Ovary (tissue), 9 donors: Measurements from ENCODE around the gene IFI30. TPM values are rescaled to one million over a fixed set of nuclear protein-coding genes. Genes with fewer than 3 reads are reported as not detected.
A peak's percentile ranks its signal among the peaks of the same experiment; 100 is the strongest.

Source experiments
- DNase-seq, 5 donors: peaks; one replicate each; pipeline ENCODE4 v3.0.0-alpha.2; 2019 to 2020
- H3K27ac ChIP-seq, 2 donors: fragments of 200-600 bp; one replicate each; pipeline versions ENCODE4 v1.5.1 to v1.8.0; 2019 to 2022
- H3K27me3 ChIP-seq: fragments of 200-600 bp; one replicate; pipeline ENCODE4 v1.8.0; 2022
- H3K36me3 ChIP-seq: fragments of 200-600 bp; sonication (generic); one replicate; pipeline ENCODE4 v1.5.1; 2019
- H3K4me1 ChIP-seq: one replicate; pipeline ENCODE4 v1.8.1; 2013; ENCODE audit warnings: mild to moderate bottlenecking, moderate library complexity; ENCODE audit not compliant: insufficient read depth
- H3K4me3 ChIP-seq: fragments of 200-600 bp; sonication (generic); one replicate; pipeline ENCODE4 v1.5.1; 2017
- H3K9me3 ChIP-seq, 2 donors: fragments of 200-600 bp in 1 of 2; sonication (generic) in 1 of 2; one replicate each; pipeline versions ENCODE4 v1.5.1 to v1.8.1; 2013 to 2019; ENCODE audit warnings: mild to moderate bottlenecking in 1 of 2, moderate library complexity in 1 of 2
- EP300 ChIP-seq: sonication (generic); formaldehyde crosslinking; IDR thresholded peaks from one replicate; pipeline ENCODE4 v1.6.1; 2017; ENCODE audit warnings: antibody characterized with exemption
- POLR2A ChIP-seq: fragments of 450-650 bp; IDR thresholded peaks from one replicate; pipeline ENCODE4 v1.6.1; 2017; ENCODE audit warnings: antibody characterized with exemption, mild to moderate bottlenecking, moderate library complexity
- WGBS, 3 donors: extraction: QIAGEN DNeasy Blood & Tissue Kit in 1 of 3; methylation state at CpG; one replicate each; pipeline versions ENCODE4 v1.1.5 to v1.1.7; 2013 to 2017; 5-methylcytosine and 5-hydroxymethylcytosine counted together
- intact Hi-C, 4 donors: fragments of 100-400 bp; cut with DNase I; formaldehyde crosslinking; loops; one replicate each; pipeline versions ENCODE4 v1.11.0 to v1.15.1; 2022 to 2023
- polyA plus RNA-seq, 2 donors: library from polyadenylated mRNA; stranded (reverse); fragments of 200-250 nt in 1 of 2; fragments of 350-450 nt in 1 of 2; fragmentation: Illumina TruSeq in 1 of 2; extraction: RNeasy Lipid Tissue Mini Kit (QIAGEN cat#74804) in 1 of 2; gene quantifications; one replicate each; pipeline ENCODE4 v1.2.3, GENCODE V29; 2013 to 2014
- total RNA-seq, 7 donors: library from RNA; depleted of rRNA in 2 of 7; stranded (reverse); fragments of >200 nt in 2 of 7; fragmentation: NEBNext Ultra II Directional in 3 of 7; extraction: Animal tissue kit (Norgen Biotek cat#: 25700) in 3 of 7; gene quantifications; one replicate each; pipeline versions ENCODE4 v1.1.0 to v1.2.4, GENCODE V29; 2016 to 2023
- TF ChIP-seq, protein P1 (sequence below), 3 donors: fragments of 450-650 bp in 2 of 3; fragments of 200-600 bp in 1 of 3; IDR thresholded peaks; one replicate each; pipeline versions ENCODE4 v1.5.1 to v1.8.0; 2016 to 2022; ENCODE audit warnings: antibody characterized with exemption in 3 of 3, mild to moderate bottlenecking in 1 of 3
- donor health status: DM: no; HTN: no; CAD: no; lungs with moderate emphysema.
- donor health status: DM: no; HTN: no; CAD: no.
- donor health status: Bipolar disorder and iron deficiency.
- donor health status: DM: yes; HTN: yes; CAD: no.
- donor health status: DM: no; HTN: no; CAD: no.
- donor health status: DM: yes; HTN: yes; CAD: no.

The IFI30 gene
- total and polyA plus RNA-seq, 9 donors, result 10.1 to 70.9 (median 21.8) TPM

DNA sequence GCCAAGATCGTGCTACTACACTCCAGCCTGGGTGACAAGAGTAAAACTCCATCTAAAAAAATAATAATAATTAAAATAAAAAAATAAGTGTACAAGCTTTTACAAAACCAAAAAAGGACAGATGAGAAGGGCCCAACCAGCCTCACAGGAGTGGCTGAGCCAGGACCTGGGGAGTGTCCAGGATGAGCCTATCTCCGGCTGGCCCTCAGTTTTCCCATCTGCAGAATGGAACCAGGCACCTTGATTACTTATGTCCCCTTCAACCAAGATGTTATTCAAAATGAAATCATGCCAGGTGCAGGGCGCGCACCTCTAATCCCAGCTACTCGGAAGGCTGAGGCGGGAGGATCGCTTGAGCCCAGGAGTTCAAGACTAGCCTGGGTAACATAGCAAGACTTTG, 9.5 kb upstream of the IFI30 start:
- Histone ChIP-seq H3K4me3 (no peak overlapping the region), H3K27me3 (no peaks in the 10 kb centered on the region), H3K36me3 (no peaks in the 10 kb centered on the region), H3K9me3 (no peaks in the 10 kb centered on the region), H3K27ac (no peak overlapping the region), H3K4me1 (peaks cover 9% of the 10 kb centered on the region)
- DNase-seq, result no peak
- intact Hi-C loops, result loop anchor here in 2 of 4 donors (5.0 to 10.0 kb wide), 2 partner anchors 47 to 49 kb away; no protein-coding TSS in a partner anchor
- 95 to 97% (median 97%) methylated on average over 7 of the region's 7 CpGs for WGBS, 3 donors
- TF ChIP-seq POLR2A (no peak), EP300 (no peak)
- TF ChIP-seq, protein P1, sequence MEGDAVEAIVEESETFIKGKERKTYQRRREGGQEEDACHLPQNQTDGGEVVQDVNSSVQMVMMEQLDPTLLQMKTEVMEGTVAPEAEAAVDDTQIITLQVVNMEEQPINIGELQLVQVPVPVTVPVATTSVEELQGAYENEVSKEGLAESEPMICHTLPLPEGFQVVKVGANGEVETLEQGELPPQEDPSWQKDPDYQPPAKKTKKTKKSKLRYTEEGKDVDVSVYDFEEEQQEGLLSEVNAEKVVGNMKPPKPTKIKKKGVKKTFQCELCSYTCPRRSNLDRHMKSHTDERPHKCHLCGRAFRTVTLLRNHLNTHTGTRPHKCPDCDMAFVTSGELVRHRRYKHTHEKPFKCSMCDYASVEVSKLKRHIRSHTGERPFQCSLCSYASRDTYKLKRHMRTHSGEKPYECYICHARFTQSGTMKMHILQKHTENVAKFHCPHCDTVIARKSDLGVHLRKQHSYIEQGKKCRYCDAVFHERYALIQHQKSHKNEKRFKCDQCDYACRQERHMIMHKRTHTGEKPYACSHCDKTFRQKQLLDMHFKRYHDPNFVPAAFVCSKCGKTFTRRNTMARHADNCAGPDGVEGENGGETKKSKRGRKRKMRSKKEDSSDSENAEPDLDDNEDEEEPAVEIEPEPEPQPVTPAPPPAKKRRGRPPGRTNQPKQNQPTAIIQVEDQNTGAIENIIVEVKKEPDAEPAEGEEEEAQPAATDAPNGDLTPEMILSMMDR (IDR thresholded peaks at IDR 0.05), result no peak

DNA sequence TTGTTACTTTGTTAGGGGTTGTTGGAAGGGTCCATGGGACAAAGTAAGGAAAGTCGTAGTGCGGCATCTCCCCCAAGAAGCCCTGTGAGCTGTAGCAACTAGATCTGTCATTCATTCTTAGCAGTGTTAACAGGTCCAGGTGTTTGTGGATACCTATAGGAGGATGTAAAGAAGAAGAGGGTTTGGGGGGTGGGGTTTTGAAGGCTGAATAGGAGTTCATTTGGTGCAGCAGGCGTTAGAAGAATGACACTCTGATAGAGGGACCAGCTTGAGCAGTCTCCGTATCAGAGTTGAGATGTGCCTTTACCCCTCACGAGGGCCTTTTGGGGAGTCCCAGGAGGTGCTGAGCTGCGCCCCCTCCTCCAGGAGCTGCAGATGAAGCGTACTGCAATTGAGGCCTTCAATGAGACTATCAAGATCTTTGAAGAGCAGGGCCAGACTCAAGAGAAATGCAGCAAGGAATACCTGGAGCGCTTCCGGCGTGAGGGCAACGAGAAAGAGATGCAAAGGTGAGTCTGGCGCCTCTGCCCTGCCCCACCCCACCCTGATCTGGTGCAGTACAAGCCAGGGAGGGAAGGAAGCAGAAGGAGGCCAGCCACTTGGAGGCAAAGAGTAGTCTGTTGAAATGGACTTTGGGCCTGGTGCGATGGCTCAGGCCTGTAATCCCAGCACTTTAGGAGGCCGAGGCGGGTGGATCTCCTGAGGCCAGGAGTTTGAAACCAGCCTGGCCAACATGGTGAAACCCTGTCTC, 7.6 kb upstream of the IFI30 start:
- Histone ChIP-seq H3K4me1 (peaks cover 11% of the 10 kb centered on the region), H3K9me3 (no peaks in the 10 kb centered on the region), H3K36me3 (no peaks in the 10 kb centered on the region), H3K27me3 (no peaks in the 10 kb centered on the region), H3K27ac (no peak overlapping the region), H3K4me3 (no peak overlapping the region)
- 94 to 96% (median 95%) methylated on average over 15 of the region's 15 CpGs for WGBS, 3 donors
- TF ChIP-seq POLR2A, result no peak
- TF ChIP-seq EP300, result no peak
- TF ChIP-seq, protein P1 (IDR thresholded peaks at IDR 0.05), result no peak
- intact Hi-C loops, result loop anchor here in 1 of 4 donors (10.0 kb wide), 1 partner anchor 51 kb away; no protein-coding TSS in a partner anchor
- no peak for DNase-seq

DNA sequence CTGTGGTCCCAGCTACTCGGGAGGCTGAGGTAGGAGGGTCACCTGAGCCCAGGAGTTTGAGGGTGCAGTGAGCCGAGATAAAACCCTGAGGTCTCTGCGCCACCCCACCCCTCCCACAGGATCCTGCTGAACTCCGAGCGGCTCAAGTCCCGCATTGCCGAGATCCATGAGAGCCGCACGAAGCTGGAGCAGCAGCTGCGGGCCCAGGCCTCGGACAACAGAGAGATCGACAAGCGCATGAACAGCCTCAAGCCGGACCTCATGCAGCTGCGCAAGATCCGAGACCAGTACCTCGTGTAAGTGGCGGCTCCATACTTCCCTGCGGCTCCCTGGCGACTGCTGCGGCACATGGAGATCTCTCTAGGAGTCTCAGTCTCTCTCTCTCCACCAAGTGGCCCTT, 6.6 kb upstream of the IFI30 start:
- DNase-seq, result peak in 1 of 5 donors; percentile 38
- no peaks in the 10 kb centered on the region for H3K36me3 ChIP-seq
- WGBS, 3 donors, result 88 to 92% (median 90%) methylated on average over 21 of the region's 21 CpGs
- no peak overlapping the region for H3K27ac ChIP-seq
- intact Hi-C loops, result loop anchor here in 1 of 4 donors (10.0 kb wide), 1 partner anchor 52 kb away; no protein-coding TSS in a partner anchor
- no peak overlapping the region for H3K4me3 ChIP-seq
- peaks cover 7% of the 10 kb centered on the region for H3K4me1 ChIP-seq
- H3K27me3 ChIP-seq, result no peaks in the 10 kb centered on the region
- TF ChIP-seq, protein P1 (IDR thresholded peaks at IDR 0.05), result no peak
- TF ChIP-seq EP300 (no peak), POLR2A (no peak)
- H3K9me3 ChIP-seq, result no peaks in the 10 kb centered on the region

DNA sequence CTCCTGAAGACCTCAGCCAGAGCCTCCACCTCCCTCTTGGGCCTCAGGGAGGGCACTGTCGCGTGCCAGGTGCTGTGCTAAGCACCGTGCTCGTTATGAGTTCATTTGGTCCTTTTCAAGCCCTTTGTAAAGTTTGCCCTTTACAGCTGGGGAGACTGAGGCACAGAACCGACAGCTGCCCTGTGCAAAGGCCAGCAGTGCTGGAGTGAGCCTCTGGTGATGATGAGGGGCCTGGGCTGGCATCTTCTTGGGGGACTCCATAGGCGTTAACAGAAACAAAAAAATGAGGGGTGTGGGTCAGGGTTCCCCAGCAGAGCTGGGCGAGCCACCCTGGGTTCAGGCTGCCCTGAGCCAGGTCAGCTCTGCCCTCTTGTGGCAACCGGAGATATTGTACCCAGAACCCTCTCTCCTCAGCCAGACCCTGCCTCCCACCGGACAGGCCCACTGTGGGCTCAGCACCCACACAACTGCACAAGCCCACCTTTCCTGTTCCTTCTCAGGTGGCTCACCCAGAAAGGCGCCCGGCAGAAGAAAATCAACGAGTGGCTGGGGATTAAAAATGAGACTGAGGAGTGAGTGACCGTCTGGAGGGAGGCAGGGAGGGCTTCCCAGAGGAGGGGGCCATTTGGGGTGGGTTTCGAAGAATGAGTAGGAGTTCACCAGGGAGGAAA, 5.5 kb upstream of the IFI30 start:
- TF ChIP-seq, protein P1 (IDR thresholded peaks at IDR 0.05), result peak; percentile 12 to 63 (median 57)
- TF ChIP-seq EP300, result no peak
- H3K36me3 ChIP-seq, result no peaks in the 10 kb centered on the region
- peak in 2 of 5 donors; percentile 50 to 56 for DNase-seq
- H3K4me3 ChIP-seq, result no peak overlapping the region
- no peaks in the 10 kb centered on the region for H3K27me3 ChIP-seq
- H3K9me3 ChIP-seq, result no peaks in the 10 kb centered on the region
- WGBS, 3 donors, result 65 to 73% (median 68%) methylated on average over 14 of the region's 14 CpGs
- H3K4me1 ChIP-seq, result peaks cover 7% of the 10 kb centered on the region
- intact Hi-C loops, result loop anchor here in 1 of 4 donors (10.0 kb wide), 1 partner anchor 53 kb away; no protein-coding TSS in a partner anchor
- H3K27ac ChIP-seq, result no peak overlapping the region
